ENCODE measurements around the gene RGS2.
A peak's percentile ranks its signal among the peaks of the same experiment; 100 is the strongest.

The RGS2 gene

GRCh38 chr1:192764675-192765074, 44.2 kb upstream of the RGS2 start:
- Histone ChIP-seq H3K27ac (no peak overlapping the region), H3K4me3 (ENCODE audit: low read depth, low read length) (no peak overlapping the region), H3K27me3 (replicated peaks) (no peaks in the 10 kb centered on the region), H3K36me3 (replicated peaks) (no peaks in the 10 kb centered on the region)
- in situ Hi-C loops (cut with HindIII; ENCODE audit: low pct_ligation_motif_present, low sequenced_read_pairs) = no loop called here
- TF ChIP-seq CTCF (IDR thresholded peaks at IDR 0.05; ENCODE audit: low read depth, low read length, missing control alignments) = no peak
- DNase-seq = no peak

- Histone ChIP-seq H3K4me3 (ENCODE audit: low read depth, low read length) (no peak overlapping the region), H3K36me3 (replicated peaks) (no peaks in the 10 kb centered on the region), H3K27ac (no peak overlapping the region), H3K27me3 (replicated peaks) (no peaks in the 10 kb centered on the region)
- TF ChIP-seq CTCF (IDR thresholded peaks at IDR 0.05; ENCODE audit: low read depth, low read length, missing control alignments) = no peak
- DNase-seq = peak; percentile 64
- in situ Hi-C loops (cut with HindIII; ENCODE audit: low pct_ligation_motif_present, low sequenced_read_pairs) = no loop called here
Measured at GRCh38 chr1:192766009-192766625, 42.7 kb upstream of the RGS2 start.

GRCh38 chr1:192766876-192767275, 42.0 kb upstream of the RGS2 start:
- in situ Hi-C loops (cut with HindIII; ENCODE audit: low pct_ligation_motif_present, low sequenced_read_pairs) = no loop called here
- no peak overlapping the region for H3K27ac ChIP-seq
- TF ChIP-seq CTCF (IDR thresholded peaks at IDR 0.05; ENCODE audit: low read depth, low read length, missing control alignments) = no peak
- H3K4me3 ChIP-seq (ENCODE audit: low read depth, low read length) = no peak overlapping the region
- H3K36me3 ChIP-seq (replicated peaks) = no peaks in the 10 kb centered on the region
- no peaks in the 10 kb centered on the region for H3K27me3 ChIP-seq (replicated peaks)
- DNase-seq = no peak

- H3K36me3 ChIP-seq (replicated peaks) = no peaks in the 10 kb centered on the region
- no peak overlapping the region for H3K27ac ChIP-seq
- no peak overlapping the region for H3K4me3 ChIP-seq (ENCODE audit: low read depth, low read length)
- TF ChIP-seq CTCF (IDR thresholded peaks at IDR 0.05; ENCODE audit: low read depth, low read length, missing control alignments) = no peak
- in situ Hi-C loops (cut with HindIII; ENCODE audit: low pct_ligation_motif_present, low sequenced_read_pairs) = no loop called here
- H3K27me3 ChIP-seq (replicated peaks) = no peaks in the 10 kb centered on the region
- DNase-seq = no peak
Measured at GRCh38 chr1:192767798-192768197, 41.0 kb upstream of the RGS2 start.

- no peaks in the 10 kb centered on the region for H3K27me3 ChIP-seq (replicated peaks)
- no peak overlapping the region for H3K4me3 ChIP-seq (ENCODE audit: low read depth, low read length)
- no peak for TF ChIP-seq CTCF (IDR thresholded peaks at IDR 0.05; ENCODE audit: low read depth, low read length, missing control alignments)
- H3K27ac ChIP-seq = no peak overlapping the region
- in situ Hi-C loops (cut with HindIII; ENCODE audit: low pct_ligation_motif_present, low sequenced_read_pairs) = no loop called here
- H3K36me3 ChIP-seq (replicated peaks) = no peaks in the 10 kb centered on the region
- no peak for DNase-seq
Measured at GRCh38 chr1:192768463-192768862, 40.4 kb upstream of the RGS2 start.

GRCh38 chr1:192771341-192771740, 37.5 kb upstream of the RGS2 start:
- in situ Hi-C loops (cut with HindIII; ENCODE audit: low pct_ligation_motif_present, low sequenced_read_pairs) = no loop called here
- no peaks in the 10 kb centered on the region for H3K27me3 ChIP-seq (replicated peaks)
- H3K4me3 ChIP-seq (ENCODE audit: low read depth, low read length) = no peak overlapping the region
- no peak for TF ChIP-seq CTCF (IDR thresholded peaks at IDR 0.05; ENCODE audit: low read depth, low read length, missing control alignments)
- no peak overlapping the region for H3K27ac ChIP-seq
- no peak for DNase-seq
- no peaks in the 10 kb centered on the region for H3K36me3 ChIP-seq (replicated peaks)
